H54 (cell line): ENCODE measurements around the gene XCL2.

Experiments
- DNase-seq: peaks from one replicate; pipeline ENCODE4 v3.0.0; 2011; ENCODE audit warnings: low spot score, mixed read lengths; ENCODE audit not compliant: insufficient read length
- FAIRE-seq: peaks from 3 replicates; lab custom pipeline; 2011; peaks lifted over from hg19 to GRCh38; lab: Jason Lieb, UNC
- POLR2A ChIP-seq: IDR thresholded peaks from 2 replicates; pipeline ENCODE4 v1.6.1; 2011; ENCODE audit warnings: low read depth, mild to moderate bottlenecking, low read length

The XCL2 gene

GRCh38 chr1:168513656-168514404 is 30.0 kb downstream of the XCL2 start:
- no peak for TF ChIP-seq POLR2A
- FAIRE-seq (no peak), DNase-seq (no peak)

DNA sequence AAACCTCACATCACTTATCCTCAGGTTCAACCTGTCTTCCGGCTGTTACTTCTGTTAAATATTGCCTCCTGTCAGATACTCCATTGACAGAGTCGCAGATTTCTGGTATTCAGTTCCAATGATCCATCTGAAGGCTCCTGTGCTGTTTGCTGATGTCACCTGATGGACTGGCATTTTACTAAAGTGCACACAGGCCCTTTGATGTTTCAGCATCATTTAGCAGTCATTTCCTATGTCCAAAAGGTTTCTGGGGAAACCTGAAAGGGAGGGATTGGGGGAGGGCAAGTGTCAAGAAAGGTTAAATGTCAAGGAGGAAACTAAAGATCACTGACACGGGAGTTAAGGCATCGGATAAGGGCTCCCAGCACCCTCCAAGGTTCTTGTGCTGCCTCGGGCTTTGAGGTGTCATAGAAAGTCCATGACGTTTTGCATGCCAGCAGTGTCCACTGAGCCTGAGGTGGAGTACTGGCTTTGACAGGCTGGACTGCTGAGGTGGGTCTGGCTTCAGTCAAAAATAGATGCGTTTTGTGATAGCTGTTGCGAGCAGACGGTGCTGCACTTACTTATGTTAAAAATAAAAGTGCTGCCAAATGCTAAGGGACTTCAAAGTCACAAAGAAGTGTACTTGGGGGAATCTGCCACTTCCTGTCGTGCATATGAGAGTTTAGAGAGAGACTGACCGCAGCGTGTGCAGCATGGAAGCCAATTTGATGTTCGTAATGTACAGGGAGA is 30.8 kb downstream of the XCL2 start:
- no peak for FAIRE-seq
- no peak for TF ChIP-seq POLR2A
- DNase-seq, result no peak

DNA sequence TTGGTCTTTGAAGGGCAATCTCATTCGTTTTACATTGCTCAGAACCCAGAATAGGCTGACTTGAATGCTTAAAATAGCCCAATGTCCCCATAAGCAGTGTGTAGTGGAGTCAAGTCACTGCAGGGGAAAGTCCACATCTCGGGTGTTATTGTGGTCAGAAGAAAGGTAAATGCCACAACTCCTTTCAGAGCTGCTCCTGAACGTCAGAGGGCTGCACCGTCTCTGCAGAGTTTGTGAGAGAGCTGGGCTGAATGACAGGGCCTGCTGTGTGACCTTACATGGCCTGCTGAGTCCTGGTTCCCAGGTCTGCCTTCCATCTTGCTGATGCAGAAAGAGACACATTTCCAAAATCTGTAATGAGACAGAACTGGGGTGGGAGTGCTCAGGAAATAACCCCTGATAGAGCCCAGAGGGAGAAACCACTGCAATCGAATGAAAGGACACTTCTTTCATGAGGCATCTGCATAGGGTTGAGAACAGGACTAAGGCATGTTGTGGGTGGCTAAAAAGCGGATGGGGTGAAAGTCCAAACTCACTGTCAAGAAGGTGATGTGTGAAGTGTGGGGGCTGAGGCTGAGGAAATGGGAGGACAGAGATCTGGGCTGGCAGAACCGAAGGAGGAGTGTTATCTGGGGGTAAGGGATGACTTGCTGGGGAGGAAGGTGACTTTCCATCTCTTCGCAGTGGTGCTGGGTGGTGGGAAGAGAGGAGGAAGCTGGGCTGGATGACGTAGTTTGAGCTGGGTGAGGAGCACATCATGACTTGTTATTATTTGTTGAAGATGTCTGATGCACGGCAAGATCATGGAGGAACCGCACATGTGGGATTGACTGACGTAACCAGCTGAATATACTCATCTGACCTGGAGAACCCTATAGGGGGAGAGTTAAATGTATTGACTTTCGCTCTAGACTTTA is 33.7 kb downstream of the XCL2 start:
- no peak for TF ChIP-seq POLR2A
- FAIRE-seq, result no peak
- DNase-seq, result no peak

- FAIRE-seq, result no peak
- TF ChIP-seq POLR2A, result no peak
- DNase-seq, result no peak
Observed at GRCh38 chr1:168509210-168509609, 34.6 kb downstream of the XCL2 start.

DNA sequence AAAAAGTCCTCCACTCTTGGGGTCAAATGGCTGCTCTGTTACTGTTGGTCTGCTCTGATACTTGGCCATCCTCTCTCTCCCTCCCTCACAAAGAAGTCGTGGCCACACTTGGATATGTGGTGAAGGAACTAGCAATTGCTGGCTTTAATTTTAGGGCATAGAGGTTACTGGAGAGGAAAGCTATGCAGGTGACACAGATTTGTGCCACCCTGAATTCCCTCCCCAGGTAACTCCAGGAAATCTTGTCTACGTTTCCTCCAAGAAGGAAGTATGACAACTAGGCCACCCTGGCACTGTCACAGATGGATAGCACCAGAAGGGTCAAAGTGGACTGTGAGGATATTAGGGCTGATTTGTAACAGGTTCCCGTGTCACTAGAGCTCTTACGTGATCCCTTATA is 36.0 kb downstream of the XCL2 start:
- no peak for TF ChIP-seq POLR2A
- DNase-seq (no peak), FAIRE-seq (no peak)

DNA sequence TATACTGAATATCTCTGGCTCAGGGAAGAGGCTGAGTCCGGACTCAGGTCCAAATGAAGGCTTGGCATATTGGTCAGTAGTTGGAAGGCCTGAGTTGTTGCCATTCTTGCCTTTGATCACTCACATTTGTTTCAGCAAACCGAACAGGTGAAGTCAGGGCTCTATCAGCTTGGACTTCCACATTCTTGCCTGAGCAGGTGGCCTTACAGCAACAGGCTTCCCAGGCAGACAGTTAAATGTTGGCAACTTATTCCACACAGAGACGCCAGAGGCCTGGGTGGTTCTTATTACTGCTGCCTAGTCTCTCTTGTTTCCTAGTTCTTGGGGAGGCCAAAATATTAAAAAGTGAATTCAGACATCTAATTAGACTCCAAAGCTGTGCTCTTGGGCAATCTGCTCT is 36.6 kb downstream of the XCL2 start:
- no peak for FAIRE-seq
- TF ChIP-seq POLR2A, result no peak
- DNase-seq, result no peak

DNA sequence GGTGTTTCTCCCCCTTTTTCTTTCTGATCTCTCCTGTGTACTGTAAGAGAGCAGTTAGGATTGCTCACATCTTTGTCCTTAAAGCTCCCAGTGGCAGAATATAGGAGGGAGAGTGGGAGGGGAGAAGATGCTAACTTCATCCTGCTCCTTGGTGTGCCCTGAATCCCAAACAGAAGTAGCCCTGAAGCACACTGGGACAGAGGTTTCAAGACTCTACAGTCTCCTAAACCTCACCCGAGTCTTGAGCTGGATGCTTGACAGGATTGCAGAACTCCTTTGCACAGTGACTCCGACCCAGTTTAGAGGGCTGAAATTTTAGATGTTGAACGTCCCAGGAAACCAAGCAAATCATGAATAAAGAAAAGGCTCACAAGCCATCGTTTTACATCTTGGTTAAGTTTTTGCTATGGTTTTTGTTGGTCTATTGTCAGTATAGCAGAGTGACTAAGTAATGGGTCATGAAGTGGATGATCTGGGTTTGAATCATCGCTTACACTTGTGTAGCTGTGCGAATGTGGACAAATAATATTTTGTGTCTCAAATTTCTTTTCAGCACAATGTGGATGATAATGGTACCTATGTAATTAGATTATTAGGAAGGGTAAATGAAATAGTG is 37.5 kb downstream of the XCL2 start:
- TF ChIP-seq POLR2A, result no peak
- DNase-seq (no peak), FAIRE-seq (no peak)

DNA sequence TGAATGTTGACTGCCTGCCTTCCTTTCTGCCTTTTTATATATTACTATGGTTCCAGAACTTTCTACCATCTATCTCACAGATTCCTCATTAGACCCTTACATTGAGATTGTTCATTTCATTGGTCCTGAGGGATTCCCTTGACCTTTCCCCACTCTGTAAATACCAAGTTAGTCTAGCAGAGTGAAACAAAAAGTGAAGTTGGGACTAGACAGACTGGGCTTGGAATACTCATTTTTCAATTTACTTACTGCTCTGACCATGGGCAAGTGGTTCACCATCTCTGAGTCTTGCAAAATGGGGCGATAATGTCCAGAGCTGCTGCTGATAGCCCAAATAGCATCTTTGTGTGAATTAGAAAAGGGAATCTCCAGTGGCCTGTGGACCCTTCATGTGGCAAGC is 38.8 kb downstream of the XCL2 start:
- DNase-seq (no peak), FAIRE-seq (no peak)
- TF ChIP-seq POLR2A, result no peak

GRCh38 chr1:168504064-168504837 is 39.5 kb downstream of the XCL2 start:
- no peak for TF ChIP-seq POLR2A
- FAIRE-seq (no peak), DNase-seq (no peak)

DNA sequence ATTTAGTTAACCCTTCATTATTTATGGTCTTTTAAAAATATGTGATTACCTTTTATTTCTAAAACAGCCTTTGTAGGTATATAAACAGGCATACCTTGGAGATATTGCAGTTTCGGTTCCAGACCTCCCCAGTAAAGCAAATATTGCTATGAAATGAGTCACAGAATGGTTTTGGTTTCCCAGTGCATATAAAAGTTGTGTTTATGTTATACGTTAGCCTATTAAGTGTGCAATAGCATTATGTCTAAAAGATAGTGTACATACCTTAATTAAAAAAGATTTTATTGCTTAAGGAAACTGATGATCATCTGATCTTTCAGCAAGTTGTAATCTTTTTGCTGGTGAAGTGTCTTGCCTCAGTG is 44.1 kb downstream of the XCL2 start:
- no peak for DNase-seq
- no peak for TF ChIP-seq POLR2A
- FAIRE-seq, result no peak

DNA sequence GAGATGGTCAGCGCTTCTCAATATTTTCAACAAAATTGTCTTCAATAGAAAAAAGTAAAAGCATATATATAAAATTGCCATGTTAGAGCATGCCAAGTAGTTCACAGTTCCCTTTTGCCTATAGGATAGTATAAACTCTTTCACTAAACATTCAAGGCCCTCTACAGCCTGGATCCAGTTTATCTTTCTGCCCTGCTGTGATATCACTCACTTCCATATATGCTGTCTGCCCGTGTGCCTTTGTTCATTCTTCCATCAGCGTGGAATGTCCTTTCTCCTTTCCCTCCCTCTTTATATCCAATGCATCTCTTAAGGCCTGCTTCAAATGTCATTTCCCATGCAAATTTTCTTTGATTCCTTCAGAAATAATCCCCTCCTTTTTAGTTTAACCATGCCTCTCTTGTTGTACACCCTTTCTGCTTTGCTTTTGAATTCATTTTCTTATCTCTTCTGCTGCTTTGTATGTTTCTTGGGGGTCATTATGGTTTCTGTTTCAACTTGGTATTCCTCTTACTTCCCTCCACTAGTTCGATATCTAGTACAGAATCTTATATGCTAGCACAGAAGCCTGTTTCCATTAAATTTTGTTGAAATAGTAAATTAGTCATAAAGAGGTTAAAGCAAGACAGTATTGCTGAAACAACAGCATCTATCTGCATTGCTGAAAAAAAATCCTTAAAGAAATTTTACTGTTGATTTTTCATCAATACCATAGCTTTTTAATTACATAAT is 44.7 kb downstream of the XCL2 start:
- DNase-seq (no peak), FAIRE-seq (no peak)
- TF ChIP-seq POLR2A, result no peak

DNA sequence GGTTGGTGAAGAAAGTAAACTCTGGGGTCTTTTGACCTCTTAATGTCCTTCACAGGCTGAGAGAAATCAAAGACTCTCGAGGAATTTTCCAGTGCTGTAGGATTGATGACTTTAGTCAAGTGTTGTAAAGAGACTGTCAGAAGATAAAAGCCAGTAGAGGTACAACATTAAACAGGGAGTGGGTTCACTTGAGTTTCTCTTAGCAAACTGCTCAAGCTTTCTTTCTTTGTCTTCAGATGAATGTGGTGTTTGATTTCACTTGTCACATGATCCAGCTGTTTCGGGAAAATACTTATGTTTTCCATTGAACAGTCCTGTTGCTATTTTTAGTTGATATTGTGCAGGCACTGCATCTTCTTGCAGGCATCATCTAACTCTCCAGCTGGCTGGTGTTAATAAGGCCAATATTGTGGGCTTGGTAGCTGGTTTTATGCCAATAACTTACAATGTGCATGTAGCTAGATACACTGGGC is 45.6 kb downstream of the XCL2 start:
- DNase-seq (no peak), FAIRE-seq (no peak)
- no peak for TF ChIP-seq POLR2A
